ACHN (cell line): ENCODE measurements around the gene B3GNT2.
A peak's percentile ranks its signal among the peaks of the same experiment; 100 is the strongest.
"Not testable (repeated sequence)": the region's sequence is repeated elsewhere in the genome, so short reads cannot be mapped to it uniquely, and the experiment has no call there.

Experiments used
- DNase-seq: peaks from one replicate; pipeline ENCODE4 v3.0.0-alpha.2; 2015
- in situ Hi-C: cut with HindIII; loops from 2 replicates; pipeline ENCODE4 v1.10.0; 2017; ENCODE audit warnings: low sequenced_read_pairs, low pct_ligation_motif_present, low pct_unique_long_range_greater_than_20kb

Gene B3GNT2

GRCh38 chr2:62266433-62267038 lies 70.6 kb downstream of the B3GNT2 start:
- in situ Hi-C loops = no loop called here
- peak; percentile 87 for DNase-seq

GRCh38 chr2:62267696-62268095 lies 71.8 kb downstream of the B3GNT2 start:
- DNase-seq = no peak
- in situ Hi-C loops = no loop called here

- in situ Hi-C loops, DNase-seq: not testable (repeated sequence)
Observed at GRCh38 chr2:62268681-62269188, 72.8 kb downstream of the B3GNT2 start.

- in situ Hi-C loops = no loop called here
- DNase-seq = no peak
Observed at GRCh38 chr2:62270728-62271127, 74.8 kb downstream of the B3GNT2 start.
